ENCODE results near the gene FAM200C. TPM values are rescaled to one million over a fixed set of nuclear protein-coding genes. Genes with fewer than 3 reads are reported as not detected.
A peak's percentile ranks its signal among the peaks of the same experiment; 100 is the strongest.

FAM200C gene
- total and polyA plus RNA-seq, 2 of the 8 experiments (the other 6 are each of a cell fraction or from before 2014, with no cell fraction given), result 2.6 to 7.3 TPM

DNA sequence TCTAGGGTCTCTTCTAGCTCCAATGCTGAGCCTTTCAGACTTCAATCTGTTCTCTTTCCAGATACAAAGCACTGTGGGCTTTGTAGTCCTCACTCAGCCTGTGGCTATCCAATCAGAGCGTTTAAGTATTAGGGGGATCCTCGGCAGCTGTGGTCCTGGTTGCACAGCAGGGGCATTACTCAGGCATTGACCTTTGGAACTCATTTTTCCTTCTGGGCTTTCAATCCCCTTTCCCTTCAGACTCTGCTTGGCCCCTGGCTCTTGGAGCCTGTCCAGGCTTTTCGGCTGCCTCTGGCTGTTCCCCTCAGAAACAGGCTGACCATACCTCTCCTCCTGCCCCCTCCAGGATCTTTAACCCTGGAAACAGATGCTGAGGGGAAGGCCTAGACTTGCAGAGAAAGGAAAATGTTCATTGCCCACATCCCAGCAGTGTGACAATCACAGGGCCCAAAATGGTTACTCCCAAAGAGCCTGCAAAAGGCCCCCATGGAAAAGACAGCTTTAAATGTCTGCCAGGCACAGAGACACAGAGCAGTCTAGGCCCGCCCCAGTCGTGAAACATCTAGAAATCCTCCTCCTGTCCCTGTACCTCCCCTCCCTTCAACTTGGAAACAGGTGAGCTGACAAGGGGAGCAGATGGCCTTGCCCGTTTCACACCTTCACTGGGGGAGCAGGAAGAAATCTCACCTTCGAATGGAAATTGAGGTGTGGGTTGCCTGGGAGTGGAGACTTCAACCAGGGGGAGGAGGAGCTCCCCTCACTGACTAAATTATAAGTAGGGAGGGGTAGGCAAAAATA is 43.1 kb downstream of the FAM200C start:
- Histone ChIP-seq H2BK12ac (ENCODE audit: low read depth, low read length) (no peak overlapping the region), H3K56ac (replicated peaks; ENCODE audit: insufficient read length, low read depth, low read length) (no peak overlapping the region), H4K20me1 (replicated peaks in 1 of 2; ENCODE audit: control insufficient read depth in 1 of 2, insufficient read depth in 2 of 2, low read length in 2 of 2) (no peaks in the 10 kb centered on the region), H2AFZ (ENCODE audit: low read length) (no peak overlapping the region), H3K9me3 (ENCODE audit: insufficient read depth in 2 of 2, low read depth in 1 of 2, low read length in 1 of 2) (no peaks in the 10 kb centered on the region), H2AK5ac (ENCODE audit: low read depth, low read length) (no peak overlapping the region), H3K14ac (ENCODE audit: insufficient read length) (no peak overlapping the region), H3K79me2 (ENCODE audit: control insufficient read depth in 1 of 2, insufficient read depth in 2 of 2, low read length in 2 of 2) (no peaks in the 10 kb centered on the region), H3K36me3 (ENCODE audit: control insufficient read depth in 2 of 4, insufficient read depth in 4 of 4, low read length in 3 of 4) (no peaks in the 10 kb centered on the region), H3K4me3 (ENCODE audit: extremely low read depth in 1 of 4, insufficient read depth in 2 of 4, low read depth in 3 of 4, low read length in 4 of 4) (no peak overlapping the region), H3K4ac (replicated peaks; ENCODE audit: insufficient read length, low read depth, low read length) (no peak overlapping the region), H2BK20ac (ENCODE audit: low read length) (no peak overlapping the region), H4K8ac (ENCODE audit: extremely low read depth, insufficient read depth, low read length) (peak overlapping the region; percentile 80), H2BK15ac (ENCODE audit: low read length) (no peak overlapping the region), H3K9ac (replicated peaks in 1 of 4; ENCODE audit: extremely low read depth in 1 of 4, low read depth in 3 of 4, low read length in 3 of 4) (no peak overlapping the region), H3K79me1 (ENCODE audit: low read depth, low read length) (no peaks in the 10 kb centered on the region), H3K27me3 (replicated peaks in 1 of 4; ENCODE audit: control insufficient read depth in 3 of 4, extremely low read depth in 1 of 4, insufficient read depth in 3 of 4, low read length in 3 of 4) (no peaks in the 10 kb centered on the region; a peak in 1 of 7 replicates), H3K4me1 (replicated peaks in 1 of 4; ENCODE audit: control insufficient read depth in 3 of 4, insufficient read depth in 4 of 4, low read length in 3 of 4) (peaks cover 0 to 2% (median 1%) of the 10 kb centered on the region in 4 experiments; a peak in 6 of 7 replicates), H3K4me2 (ENCODE audit: insufficient read depth in 1 of 2, low read depth in 2 of 2, low read length in 2 of 2) (no peak overlapping the region), H3K18ac (ENCODE audit: extremely low read depth, low read length) (no peak overlapping the region), H2BK5ac (ENCODE audit: low read depth, low read length) (no peak overlapping the region), H2BK120ac (replicated peaks; ENCODE audit: low read depth, low read length) (no peak overlapping the region), H3K23ac (ENCODE audit: insufficient read length) (no peak overlapping the region), H3K23me2 (ENCODE audit: low read depth, low read length) (no peaks in the 10 kb centered on the region), H4K91ac (replicated peaks; ENCODE audit: insufficient read length, low read length) (no peak overlapping the region), H4K5ac (ENCODE audit: insufficient read length, low read depth, low read length) (no peak overlapping the region), H3K27ac (ENCODE audit: low read depth, low read length) (no peak overlapping the region)
- ChIA-PET CTCF (ENCODE audit: partially characterized antibody) (interaction anchor here (0.6 to 6.1 kb wide), 8 partner anchors 9 to 916 kb away, joined by 3 to 30 read pairs (median 6); no protein-coding TSS in a partner anchor), POLR2A (ENCODE audit: partially characterized antibody) (no interaction called here)
- WGBS, 2 experiments (ENCODE audit: extremely low coverage in 1 of 2, insufficient coverage in 1 of 2, insufficient read length in 1 of 2, insufficient replicate concordance in 2 of 2, low coverage in 1 of 2, low lambda C conversion rate in 2 of 2, missing lambda C conversion rate in 1 of 2), result 81% methylated on average over 7 of the region's 7 CpGs; no CpG with 5 or more reads in 1 of the 2 experiments
- no peak for TF ChIP-seq BACH1 (IDR thresholded peaks at IDR 0.05; ENCODE audit: low read length)
- DNase-seq (ENCODE audit: low read depth in 1 of 2, low spot score in 2 of 2) (no peak), FAIRE-seq (no peak)

Data from H1 (cell line).